MM.1S (cell line): ENCODE measurements around the gene BTBD9.

ENCODE experiments used
- DNase-seq: peaks from one replicate; pipeline ENCODE4 v3.0.0-alpha.2; 2015
- H2AFZ ChIP-seq: fragments of 300-600 bp; sonication (generic); 2 replicates; pipeline ENCODE4 v1.6.0; 2016; ENCODE audit warnings: antibody characterized with exemption, low read length
- H3F3A ChIP-seq: fragments of 300-600 bp; sonication (generic); 2 replicates; pipeline ENCODE4 v1.6.1; 2016; ENCODE audit warnings: mild to moderate bottlenecking, antibody characterized with exemption, low read length, moderate library complexity, mixed read lengths; ENCODE audit not compliant: insufficient read depth
- H3K27ac ChIP-seq: fragments of 300-600 bp; sonication (generic); 2 replicates; pipeline ENCODE4 v1.5.1; 2016; ENCODE audit warnings: mild to moderate bottlenecking, low read length
- H3K27me3 ChIP-seq: fragments of 300-600 bp; sonication (generic); replicated peaks from 2 replicates; pipeline ENCODE4 v1.6.0; 2016; ENCODE audit warnings: low read length; ENCODE audit not compliant: insufficient read depth
- H3K36me3 ChIP-seq: fragments of 300-600 bp; sonication (generic); replicated peaks from 2 replicates; pipeline ENCODE4 v1.6.1; 2016; ENCODE audit warnings: mild to moderate bottlenecking, low read length, mixed read lengths; ENCODE audit not compliant: insufficient read depth
- H3K4me1 ChIP-seq: fragments of 300-600 bp; sonication (generic); 2 replicates; pipeline ENCODE4 v1.6.1; 2016; ENCODE audit warnings: low read length, mixed read lengths
- H3K4me2 ChIP-seq: fragments of 300-600 bp; sonication (generic); 2 replicates; pipeline ENCODE4 v1.6.0; 2016; ENCODE audit warnings: low read depth, low read length
- H3K4me3 ChIP-seq: fragments of 300-600 bp; sonication (generic); 2 replicates; pipeline ENCODE4 v1.5.1; 2016; ENCODE audit warnings: low read length, mixed read lengths
- H3K79me2 ChIP-seq: fragments of 300-600 bp; sonication (generic); 2 replicates; pipeline ENCODE4 v1.6.1; 2016; ENCODE audit warnings: mixed run types, low read length, mixed read lengths
- H3K9ac ChIP-seq: fragments of 300-600 bp; sonication (generic); 2 replicates; pipeline ENCODE4 v1.6.1; 2016; ENCODE audit warnings: low read length, mixed read lengths
- H3K9me2 ChIP-seq: fragments of 300-600 bp; sonication (generic); replicated peaks from 2 replicates; pipeline ENCODE4 v1.6.1; 2016; ENCODE audit warnings: mild to moderate bottlenecking, low read length, mixed read lengths; ENCODE audit not compliant: insufficient read depth
- H3K9me3 ChIP-seq: fragments of 300-600 bp; sonication (generic); replicated peaks from 2 replicates; pipeline ENCODE4 v1.6.1; 2016; ENCODE audit warnings: mild to moderate bottlenecking, low read length, mixed read lengths; ENCODE audit not compliant: insufficient read depth
- H4K20me1 ChIP-seq: fragments of 300-600 bp; sonication (generic); 2 replicates; pipeline ENCODE4 v1.6.1; 2016; ENCODE audit warnings: mild to moderate bottlenecking, low read length, moderate library complexity, mixed read lengths; ENCODE audit not compliant: insufficient read depth
- EZH2 ChIP-seq: fragments of 300-600 bp; sonication (generic); optimal IDR thresholded peaks from 2 replicates; pipeline ENCODE3; 2017; ENCODE audit warnings: low read depth, mild to moderate bottlenecking, antibody characterized with exemption, low read length, mixed read lengths
- EZH2phosphoT487 ChIP-seq: fragments of 300-600 bp; sonication (generic); IDR thresholded peaks from 2 replicates; pipeline ENCODE4 v1.6.1; 2018; ENCODE audit warnings: antibody characterized with exemption, low read length
- TF ChIP-seq, protein P1 (sequence below): fragments of 300-600 bp; sonication (generic); IDR thresholded peaks from 2 replicates; pipeline ENCODE4 v1.5.1; 2016; ENCODE audit warnings: antibody characterized with exemption, low read length, mixed read lengths

The BTBD9 gene

DNA sequence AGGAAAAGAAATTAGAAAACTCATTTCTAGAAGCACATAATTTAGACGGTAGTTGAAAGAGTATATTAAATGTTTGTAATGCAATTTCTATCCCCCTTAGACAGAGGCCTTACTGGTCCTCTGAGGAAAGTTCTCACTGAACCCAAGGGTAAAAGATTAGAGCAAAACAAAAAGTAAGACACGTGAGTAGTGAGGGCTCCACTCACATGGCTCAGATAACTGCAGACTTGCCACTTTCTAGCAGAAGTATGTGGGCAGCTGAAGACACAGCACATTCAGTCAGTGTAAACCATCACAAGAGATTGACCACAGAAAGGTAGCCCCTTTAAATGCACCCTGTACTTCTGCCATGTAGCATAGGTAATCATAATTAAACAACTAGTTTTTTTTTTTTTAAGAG is 193.8 kb downstream of the BTBD9 start:
- no peak for DNase-seq
- H2AFZ ChIP-seq, result no peak overlapping the region
- no peaks in the 10 kb centered on the region for H3K36me3 ChIP-seq
- no peak overlapping the region for H3K4me2 ChIP-seq
- no peak overlapping the region for H3K27ac ChIP-seq
- no peaks in the 10 kb centered on the region for H4K20me1 ChIP-seq
- no peaks in the 10 kb centered on the region for H3K9me2 ChIP-seq
- no peaks in the 10 kb centered on the region for H3K27me3 ChIP-seq
- H3F3A ChIP-seq, result no peaks in the 10 kb centered on the region
- H3K4me3 ChIP-seq, result no peak overlapping the region
- H3K9me3 ChIP-seq, result no peaks in the 10 kb centered on the region
- H3K79me2 ChIP-seq, result no peaks in the 10 kb centered on the region
- no peak overlapping the region for H3K9ac ChIP-seq
- no peaks in the 10 kb centered on the region for H3K4me1 ChIP-seq
- TF ChIP-seq, protein P1, sequence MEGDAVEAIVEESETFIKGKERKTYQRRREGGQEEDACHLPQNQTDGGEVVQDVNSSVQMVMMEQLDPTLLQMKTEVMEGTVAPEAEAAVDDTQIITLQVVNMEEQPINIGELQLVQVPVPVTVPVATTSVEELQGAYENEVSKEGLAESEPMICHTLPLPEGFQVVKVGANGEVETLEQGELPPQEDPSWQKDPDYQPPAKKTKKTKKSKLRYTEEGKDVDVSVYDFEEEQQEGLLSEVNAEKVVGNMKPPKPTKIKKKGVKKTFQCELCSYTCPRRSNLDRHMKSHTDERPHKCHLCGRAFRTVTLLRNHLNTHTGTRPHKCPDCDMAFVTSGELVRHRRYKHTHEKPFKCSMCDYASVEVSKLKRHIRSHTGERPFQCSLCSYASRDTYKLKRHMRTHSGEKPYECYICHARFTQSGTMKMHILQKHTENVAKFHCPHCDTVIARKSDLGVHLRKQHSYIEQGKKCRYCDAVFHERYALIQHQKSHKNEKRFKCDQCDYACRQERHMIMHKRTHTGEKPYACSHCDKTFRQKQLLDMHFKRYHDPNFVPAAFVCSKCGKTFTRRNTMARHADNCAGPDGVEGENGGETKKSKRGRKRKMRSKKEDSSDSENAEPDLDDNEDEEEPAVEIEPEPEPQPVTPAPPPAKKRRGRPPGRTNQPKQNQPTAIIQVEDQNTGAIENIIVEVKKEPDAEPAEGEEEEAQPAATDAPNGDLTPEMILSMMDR, result no peak
- TF ChIP-seq EZH2 (no peak), EZH2phosphoT487 (no peak)

- no peaks in the 10 kb centered on the region for H3K4me1 ChIP-seq
- H3K4me2 ChIP-seq, result no peak overlapping the region
- no peaks in the 10 kb centered on the region for H4K20me1 ChIP-seq
- H3K4me3 ChIP-seq, result no peak overlapping the region
- H3K9me3 ChIP-seq, result no peaks in the 10 kb centered on the region
- no peaks in the 10 kb centered on the region for H3K27me3 ChIP-seq
- no peaks in the 10 kb centered on the region for H3K79me2 ChIP-seq
- no peak overlapping the region for H2AFZ ChIP-seq
- no peaks in the 10 kb centered on the region for H3F3A ChIP-seq
- TF ChIP-seq, protein P1, result no peak
- no peak for TF ChIP-seq EZH2
- TF ChIP-seq EZH2phosphoT487, result no peak
- no peak for DNase-seq
- no peaks in the 10 kb centered on the region for H3K36me3 ChIP-seq
- H3K9me2 ChIP-seq, result no peaks in the 10 kb centered on the region
- no peak overlapping the region for H3K27ac ChIP-seq
- H3K9ac ChIP-seq, result no peak overlapping the region
These were observed 194.4 kb downstream of the BTBD9 start for GRCh38 chr6:38445336-38445735.

GRCh38 chr6:38443352-38444144 is 196.2 kb downstream of the BTBD9 start:
- Histone ChIP-seq H3K4me1 (no peaks in the 10 kb centered on the region), H3K36me3 (no peaks in the 10 kb centered on the region), H3K9ac (no peak overlapping the region), H3K27me3 (no peaks in the 10 kb centered on the region), H3K27ac (no peak overlapping the region), H4K20me1 (no peaks in the 10 kb centered on the region), H3K9me2 (no peaks in the 10 kb centered on the region), H3K79me2 (no peaks in the 10 kb centered on the region), H3K4me2 (no peak overlapping the region), H2AFZ (no peak overlapping the region), H3F3A (no peaks in the 10 kb centered on the region), H3K4me3 (no peak overlapping the region), H3K9me3 (no peaks in the 10 kb centered on the region)
- no peak for DNase-seq
- TF ChIP-seq, protein P1, result no peak
- no peak for TF ChIP-seq EZH2
- no peak for TF ChIP-seq EZH2phosphoT487
